Psoas muscle (tissue), 8 donors: ENCODE results near the gene SIK3. TPM values are rescaled to one million over a fixed set of nuclear protein-coding genes. Genes with fewer than 3 reads are reported as not detected.
A peak's percentile ranks its signal among the peaks of the same experiment; 100 is the strongest.

Experiments
- ATAC-seq, 4 donors: fragments of 200-7000 bp; cut with Tn5 transposase; one replicate each; pipeline ENCODE4 v1.9.1; 2020; ENCODE audit warnings: moderate library complexity in 3 of 4, mild to moderate bottlenecking in 2 of 4
- DNase-seq, 2 donors: peaks; one replicate each; pipeline ENCODE4 v3.0.0-alpha.2; 2020
- H3K27ac ChIP-seq: fragments of 200-600 bp; one replicate; pipeline ENCODE4 v1.8.0; 2022
- H3K27me3 ChIP-seq, 3 donors: fragments of 200-600 bp in 1 of 3; one replicate each; pipeline versions ENCODE4 v1.6.1 to v1.8.0; 2013 to 2022; ENCODE audit warnings: low read length in 2 of 3, mild to moderate bottlenecking in 2 of 3, moderate library complexity in 1 of 3; ENCODE audit not compliant: insufficient read depth in 3 of 3
- H3K36me3 ChIP-seq, 2 donors: fragments of 200-600 bp in 1 of 2; one replicate each; pipeline versions ENCODE4 v1.6.1 to v1.8.0; 2013 to 2022; ENCODE audit warnings: low read depth in 1 of 2, mild to moderate bottlenecking in 1 of 2, moderate library complexity in 1 of 2; ENCODE audit not compliant: insufficient read depth in 1 of 2
- H3K4me1 ChIP-seq: fragments of 200-600 bp; one replicate; pipeline ENCODE4 v1.8.0; 2022
- H3K4me3 ChIP-seq: fragments of 200-600 bp; one replicate; pipeline ENCODE4 v1.8.0; 2022; ENCODE audit warnings: mild to moderate bottlenecking
- H3K9me3 ChIP-seq: fragments of 200-600 bp; one replicate; pipeline ENCODE4 v1.8.0; 2022
- CTCF ChIP-seq: fragments of 200-600 bp; IDR thresholded peaks from one replicate; pipeline ENCODE4 v1.8.0; 2022; ENCODE audit warnings: antibody characterized with exemption
- WGBS, 3 donors: extraction: QIAGEN DNeasy Blood & Tissue Kit; methylation state at CpG; one replicate each; pipeline versions ENCODE4 v1.1.6 to v1.1.7; 2013; 5-methylcytosine and 5-hydroxymethylcytosine counted together
- intact Hi-C, 2 donors: fragments of 100-400 bp; cut with DNase I; formaldehyde crosslinking; loops; one replicate each; pipeline versions ENCODE4 v1.11.0 to v1.14.2; 2022
- polyA plus RNA-seq, 3 donors: library from polyadenylated mRNA; stranded (reverse); fragments of 200-250 nt; gene quantifications; one replicate each; pipeline ENCODE4 v1.2.3, GENCODE V29; 2013
- total RNA-seq, 4 donors: library from RNA; stranded (reverse); fragmentation: NEBNext Ultra II Directional in 2 of 4; extraction: Animal tissue kit (Norgen Biotek cat#: 25700) in 2 of 4; gene quantifications; one replicate each; pipeline versions ENCODE4 v1.2.1 to v1.2.4, GENCODE V29; 2021 to 2023
- donor health status: healthy with polysubstance abuse.
- donor health status: DM: no; HTN: no; CAD: no; lungs with moderate emphysema.
- donor health status: Bipolar disorder and iron deficiency.
- donor health status: healthy.
- donor health status: DM: yes; HTN: yes; CAD: no.
- donor health status: DM: no; HTN: no; CAD: no.
- donor health status: DM: no; HTN: no; CAD: no.
- donor health status: DM: yes; HTN: yes; CAD: no.

Gene SIK3
- total and polyA plus RNA-seq, 7 donors = 16.3 to 47.4 (median 39.8) TPM

DNA sequence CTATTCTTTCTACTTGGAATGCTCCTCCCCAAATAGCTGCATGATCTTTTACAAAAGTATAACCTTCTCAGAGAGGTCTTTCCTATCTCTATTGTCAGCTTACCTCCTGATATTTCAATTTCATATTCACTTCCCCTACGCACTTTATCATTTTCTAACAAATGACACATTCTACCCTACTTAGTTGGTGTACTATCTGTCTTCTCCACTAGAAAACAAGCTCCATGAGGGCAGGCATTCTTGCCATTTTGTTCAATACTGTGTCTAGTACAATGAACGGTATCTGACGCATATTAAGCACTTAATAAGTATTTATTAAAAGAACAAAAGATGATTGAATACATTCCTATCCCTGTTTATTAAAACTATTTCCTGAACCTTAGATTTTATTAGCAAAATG is 164.3 kb downstream of the SIK3 start:
- Histone ChIP-seq H3K9me3 (no peaks in the 10 kb centered on the region), H3K4me1 (peaks cover 36% of the 10 kb centered on the region), H3K36me3 (no peaks in the 10 kb centered on the region), H3K4me3 (no peak overlapping the region), H3K27me3 (no peaks in the 10 kb centered on the region), H3K27ac (no peak overlapping the region)
- no peak for TF ChIP-seq CTCF
- DNase-seq = no peak
- intact Hi-C loops = no loop called here
- 97 to 99% (median 98%) methylated on average over 3 of the region's 3 CpGs for WGBS, 3 donors
- ATAC-seq = no peak

DNA sequence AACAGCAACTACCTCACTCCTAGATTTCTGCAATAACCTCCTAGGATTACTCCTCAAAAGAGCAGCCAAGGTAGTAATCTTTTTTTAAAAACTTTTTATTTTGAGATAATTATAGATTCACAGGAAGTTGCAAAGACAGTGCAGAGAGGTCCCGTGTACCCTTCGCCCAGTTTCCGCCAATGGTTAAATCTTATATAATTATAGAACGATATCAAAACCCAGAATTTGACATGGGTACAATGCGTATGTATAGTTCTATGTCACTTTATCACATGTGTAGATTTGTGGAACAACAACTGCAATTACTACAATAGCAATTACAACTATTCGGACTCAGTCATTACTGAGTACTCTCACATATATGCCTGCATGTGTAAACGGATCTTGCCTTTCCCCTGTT is 166.0 kb downstream of the SIK3 start:
- peaks cover 0 to under 1% of the 10 kb centered on the region in 2 donors for H3K36me3 ChIP-seq
- intact Hi-C loops = no loop called here
- H3K4me3 ChIP-seq = no peak overlapping the region
- DNase-seq = no peak
- no peak for ATAC-seq
- H3K9me3 ChIP-seq = no peaks in the 10 kb centered on the region
- H3K27me3 ChIP-seq = no peaks in the 10 kb centered on the region
- WGBS, 3 donors = 84 to 87% (median 85%) methylated on average over 7 of the region's 7 CpGs
- H3K4me1 ChIP-seq = peaks cover 45% of the 10 kb centered on the region
- TF ChIP-seq CTCF = no peak
- H3K27ac ChIP-seq = peak overlapping the region; percentile 40

DNA sequence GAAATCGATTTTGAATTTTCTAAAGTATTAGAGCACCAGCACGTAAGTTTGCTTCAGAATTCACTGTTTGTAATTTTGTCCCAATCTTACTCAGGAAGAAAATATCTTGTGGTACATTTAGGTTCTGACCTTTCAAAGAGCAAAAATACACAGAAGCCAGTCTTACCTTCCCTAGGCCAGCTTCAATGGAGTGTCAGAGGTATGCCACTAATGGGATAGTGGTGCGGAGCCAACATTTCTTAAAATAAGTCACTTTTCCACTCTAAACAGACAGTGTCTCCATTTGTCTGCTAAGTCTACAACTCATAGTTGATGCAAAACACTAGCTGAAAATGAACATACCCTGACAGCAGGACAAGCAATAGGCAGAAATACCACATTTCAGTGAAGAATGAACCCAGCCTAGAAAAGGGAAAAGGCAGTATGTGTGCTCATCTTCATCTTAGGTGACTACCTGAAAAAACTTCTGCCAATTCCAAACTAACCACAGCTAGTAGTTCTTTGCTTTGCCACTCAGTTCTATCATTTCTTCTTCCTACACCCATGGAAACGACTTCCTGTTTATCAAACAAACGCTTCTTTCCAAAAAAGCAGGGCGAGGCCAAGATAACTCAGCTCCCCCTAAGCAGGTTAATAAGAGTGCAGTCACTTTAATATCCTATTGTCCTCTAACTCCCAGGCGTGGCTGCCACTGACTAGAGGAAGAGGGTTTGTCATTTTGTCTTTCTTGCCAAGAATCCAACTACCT is 166.8 kb downstream of the SIK3 start:
- H3K36me3 ChIP-seq = peaks cover 0 to 8% of the 10 kb centered on the region in 2 donors
- peak in 3 of 4 donors; percentile 26 to 58 (median 52) for ATAC-seq
- no peak overlapping the region for H3K4me3 ChIP-seq
- no peak overlapping the region for H3K27ac ChIP-seq
- WGBS, 3 donors = 64 to 69% (median 64%) methylated on average over 7 of the region's 7 CpGs
- H3K27me3 ChIP-seq = no peaks in the 10 kb centered on the region
- intact Hi-C loops = no loop called here
- no peak for TF ChIP-seq CTCF
- DNase-seq = no peak
- H3K9me3 ChIP-seq = no peaks in the 10 kb centered on the region
- H3K4me1 ChIP-seq = peaks cover 45% of the 10 kb centered on the region

GRCh38 chr11:116930586-116930985 is 167.6 kb downstream of the SIK3 start:
- Histone ChIP-seq H3K4me1 (peaks cover 45% of the 10 kb centered on the region), H3K27ac (no peak overlapping the region), H3K4me3 (peak overlapping the region; percentile 26), H3K36me3 (peaks cover 0 to 15% of the 10 kb centered on the region in 2 donors), H3K9me3 (no peaks in the 10 kb centered on the region), H3K27me3 (no peaks in the 10 kb centered on the region)
- DNase-seq (no peak), ATAC-seq (no peak)
- WGBS, 3 donors = 76 to 84% (median 82%) methylated on average over 2 of the region's 2 CpGs
- TF ChIP-seq CTCF = no peak
- intact Hi-C loops = no loop called here

- Histone ChIP-seq H3K27ac (no peak overlapping the region), H3K36me3 (peaks cover 0 to 19% of the 10 kb centered on the region in 2 donors), H3K4me1 (peaks cover 45% of the 10 kb centered on the region), H3K4me3 (peak overlapping the region; percentile 26), H3K27me3 (no peaks in the 10 kb centered on the region), H3K9me3 (no peaks in the 10 kb centered on the region)
- intact Hi-C loops = no loop called here
- DNase-seq = no peak
- peak in 1 of 4 donors; percentile 22 for ATAC-seq
- TF ChIP-seq CTCF = no peak
- WGBS, 3 donors = 44 to 53% (median 46%) methylated on average over 4 of the region's 4 CpGs
These were observed 168.1 kb downstream of the SIK3 start for GRCh38 chr11:116930177-116930576.
